ENCODE measurements around the gene WNT5B.
"Not testable (repeated sequence)": the region's sequence is repeated elsewhere in the genome, so short reads cannot be mapped to it uniquely, and the experiment has no call there.

WNT5B gene

GRCh38 chr12:1691123-1692007, 62.3 kb downstream of the WNT5B start:
- DNase-seq (ENCODE audit: low read depth): peak; percentile 11

- no peak for DNase-seq (ENCODE audit: low read depth)
Observed at GRCh38 chr12:1692226-1692625, 63.2 kb downstream of the WNT5B start.

GRCh38 chr12:1692895-1693610, 64.0 kb downstream of the WNT5B start:
- DNase-seq (ENCODE audit: low read depth): no peak

GRCh38 chr12:1695097-1695496, 66.1 kb downstream of the WNT5B start:
- DNase-seq (ENCODE audit: low read depth): not testable (repeated sequence)

- no peak for DNase-seq (ENCODE audit: low read depth)
Observed at GRCh38 chr12:1695886-1696670, 67.0 kb downstream of the WNT5B start.

- no peak for DNase-seq (ENCODE audit: low read depth)
Observed at GRCh38 chr12:1696800-1697199, 67.8 kb downstream of the WNT5B start.

Data from stimulated activated CD8-positive, alpha-beta memory T cell treated with anti-CD3 and anti-CD28 coated beads, Interleukin-12 subunit alpha, Interleukin-12 subunit beta, amount 100 ng/mL, for 1 hour (primary cell).